ENCODE data around the gene FSTL3. TPM values are rescaled to one million over a fixed set of nuclear protein-coding genes. Genes with fewer than 3 reads are reported as not detected.

FSTL3 gene
- total and polyA plus RNA-seq, 12 donors = 87.4 to 464 (median 176) TPM

DNA sequence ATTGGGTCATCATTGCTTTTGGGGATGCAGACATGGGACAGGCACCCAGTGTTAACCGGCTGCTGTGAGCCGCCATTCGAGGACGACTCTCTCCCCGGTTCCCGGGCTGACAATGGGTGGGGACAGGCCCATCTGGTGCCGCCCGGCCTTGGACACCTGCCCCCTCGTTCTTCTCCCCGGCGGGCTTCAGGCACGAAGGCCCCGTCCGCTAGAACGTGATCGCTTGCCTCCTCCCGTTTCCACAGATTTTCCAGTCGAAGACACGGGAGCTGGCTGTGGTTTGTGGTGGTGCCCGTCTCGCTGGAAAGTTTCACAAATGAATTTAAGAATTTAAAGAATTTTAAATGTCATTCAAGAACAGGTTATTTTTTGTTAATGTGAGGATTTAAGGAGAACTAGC, 34.6 kb downstream of the FSTL3 start:
- TF ChIP-seq POLR2A (IDR thresholded peaks at IDR 0.05) = no peak
- TF ChIP-seq, protein P1, sequence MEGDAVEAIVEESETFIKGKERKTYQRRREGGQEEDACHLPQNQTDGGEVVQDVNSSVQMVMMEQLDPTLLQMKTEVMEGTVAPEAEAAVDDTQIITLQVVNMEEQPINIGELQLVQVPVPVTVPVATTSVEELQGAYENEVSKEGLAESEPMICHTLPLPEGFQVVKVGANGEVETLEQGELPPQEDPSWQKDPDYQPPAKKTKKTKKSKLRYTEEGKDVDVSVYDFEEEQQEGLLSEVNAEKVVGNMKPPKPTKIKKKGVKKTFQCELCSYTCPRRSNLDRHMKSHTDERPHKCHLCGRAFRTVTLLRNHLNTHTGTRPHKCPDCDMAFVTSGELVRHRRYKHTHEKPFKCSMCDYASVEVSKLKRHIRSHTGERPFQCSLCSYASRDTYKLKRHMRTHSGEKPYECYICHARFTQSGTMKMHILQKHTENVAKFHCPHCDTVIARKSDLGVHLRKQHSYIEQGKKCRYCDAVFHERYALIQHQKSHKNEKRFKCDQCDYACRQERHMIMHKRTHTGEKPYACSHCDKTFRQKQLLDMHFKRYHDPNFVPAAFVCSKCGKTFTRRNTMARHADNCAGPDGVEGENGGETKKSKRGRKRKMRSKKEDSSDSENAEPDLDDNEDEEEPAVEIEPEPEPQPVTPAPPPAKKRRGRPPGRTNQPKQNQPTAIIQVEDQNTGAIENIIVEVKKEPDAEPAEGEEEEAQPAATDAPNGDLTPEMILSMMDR (IDR thresholded peaks at IDR 0.05) = no peak
- WGBS, 4 donors = 58 to 82% (median 72%) methylated on average over 19 to 21 of the region's 21 CpGs
- H3K4me3 ChIP-seq = peak overlapping the region in 1 of 4 donors; percentile 87
- H3K9me3 ChIP-seq (replicated peaks in 1 of 3) = no peaks in the 10 kb centered on the region
- DNase-seq = no peak
- peak overlapping the region in 2 of 5 donors; percentile 80 to 85 for H3K27ac ChIP-seq
- H3K36me3 ChIP-seq (replicated peaks in 1 of 2) = no peaks in the 10 kb centered on the region
- peaks cover 0 to 4% of the 10 kb centered on the region in 2 donors for H3K4me1 ChIP-seq (replicated peaks in 1 of 2)
- no peaks in the 10 kb centered on the region for H3K27me3 ChIP-seq
- intact Hi-C loops (cut with DNase I) = no loop called here

DNA sequence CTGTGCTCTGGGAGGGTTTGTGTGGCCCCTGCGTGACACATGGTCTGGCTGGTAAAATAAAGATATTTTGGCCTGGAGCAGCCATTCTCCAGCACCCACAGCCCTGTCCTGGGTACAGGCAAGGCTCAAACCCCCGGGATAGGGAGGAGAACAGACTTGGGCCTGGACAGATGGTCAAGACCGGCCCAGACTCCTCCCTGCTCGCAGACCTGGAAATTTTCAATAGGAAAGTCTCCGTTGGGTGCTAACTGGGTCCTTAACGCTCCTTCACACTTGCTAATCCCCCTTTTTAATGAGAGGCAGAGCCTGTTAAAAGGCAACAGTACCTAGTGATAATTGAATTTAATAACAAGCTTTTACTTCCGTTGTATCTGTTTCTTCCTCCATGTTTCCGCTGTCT, 35.1 kb downstream of the FSTL3 start:
- DNase-seq = no peak
- Histone ChIP-seq H3K4me3 (no peak overlapping the region), H3K9me3 (replicated peaks in 1 of 3) (no peaks in the 10 kb centered on the region), H3K36me3 (replicated peaks in 1 of 2) (no peaks in the 10 kb centered on the region), H3K27ac (peak overlapping the region in 2 of 5 donors; percentile 55 to 80), H3K4me1 (replicated peaks in 1 of 2) (peaks cover 0 to 4% of the 10 kb centered on the region in 2 donors), H3K27me3 (no peaks in the 10 kb centered on the region)
- TF ChIP-seq POLR2A (IDR thresholded peaks at IDR 0.05) = no peak
- 71 to 87% (median 78%) methylated on average over 8 of the region's 8 CpGs for WGBS, 4 donors
- intact Hi-C loops (cut with DNase I) = no loop called here

DNA sequence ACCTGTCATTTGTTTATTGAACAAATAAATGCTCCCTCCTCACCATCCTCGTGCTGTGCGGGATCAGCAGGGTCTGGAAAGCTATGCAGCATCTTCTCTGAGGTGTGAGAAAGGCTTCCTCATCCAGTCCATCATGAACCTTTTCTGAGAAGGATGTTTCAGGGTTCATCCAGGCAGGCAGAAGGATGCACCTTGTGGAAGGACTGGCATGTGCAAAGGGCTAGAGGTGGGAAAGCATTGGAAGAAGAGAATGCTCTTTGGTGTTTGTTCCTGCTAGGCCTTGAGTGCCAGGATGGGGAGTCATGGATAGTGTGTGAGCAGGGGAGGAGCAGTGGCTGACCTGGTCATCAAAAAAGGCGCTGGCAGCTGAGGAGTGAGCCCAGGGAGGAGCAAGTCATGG, 39.2 kb downstream of the FSTL3 start:
- WGBS, 4 donors = 88 to 98% (median 97%) methylated on average over 3 of the region's 3 CpGs

DNA sequence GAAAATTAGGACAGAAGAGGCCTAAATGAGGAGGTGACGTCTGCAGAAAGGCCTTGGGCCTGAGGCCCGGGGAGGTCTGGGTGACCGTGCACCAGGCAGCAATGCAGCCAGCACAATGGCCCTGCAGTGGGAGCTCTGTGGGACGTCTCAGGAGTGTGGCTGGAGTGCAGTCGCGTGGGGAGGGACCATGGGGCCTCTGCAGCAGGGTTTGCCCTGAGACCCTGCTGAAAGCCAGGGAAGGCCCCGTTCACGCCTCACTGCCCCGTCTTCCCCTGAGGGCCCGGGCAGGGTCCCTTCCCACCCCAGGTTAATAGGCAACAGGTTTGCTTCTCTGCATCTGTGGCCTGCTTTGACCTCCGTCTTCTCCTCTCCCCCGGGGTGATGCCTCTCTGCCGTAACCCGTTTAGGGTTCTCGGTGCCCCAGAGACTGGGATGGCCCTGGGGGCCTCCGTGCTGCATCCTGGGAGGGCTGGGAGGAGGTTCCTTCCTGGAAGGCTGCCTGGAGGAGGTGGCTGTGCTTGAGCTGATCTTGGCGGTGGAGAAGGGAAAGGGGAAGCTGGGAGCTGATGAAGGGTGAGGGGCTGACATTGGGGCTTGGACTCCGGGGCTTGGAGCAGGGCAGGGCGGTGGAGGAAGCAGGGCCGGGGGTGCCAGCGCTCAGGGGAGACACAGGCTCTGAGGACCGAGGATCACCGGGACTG, 42.2 kb downstream of the FSTL3 start:
- DNase-seq = peak in 6 of 7 donors; percentile 65 to 80 (median 76)
- 31 to 44% (median 37%) methylated on average over 20 to 23 of the region's 23 CpGs for WGBS, 4 donors
- no peaks in the 10 kb centered on the region for H3K9me3 ChIP-seq (replicated peaks in 1 of 3)
- no peaks in the 10 kb centered on the region for H3K36me3 ChIP-seq (replicated peaks in 1 of 2)
- intact Hi-C loops (cut with DNase I) = no loop called here
- H3K4me1 ChIP-seq (replicated peaks in 1 of 2) = peaks cover 21 to 30% of the 10 kb centered on the region in 2 donors
- no peaks in the 10 kb centered on the region for H3K27me3 ChIP-seq
- peak in 1 of 2 donors; percentile 37 for TF ChIP-seq POLR2A (IDR thresholded peaks at IDR 0.05)
- TF ChIP-seq, protein P1 (IDR thresholded peaks at IDR 0.05) = no peak
- peak overlapping the region; percentile 30 to 95 (median 86) for H3K27ac ChIP-seq
- H3K4me3 ChIP-seq = no peak overlapping the region

More for the DNA sequence above, 39.2 kb downstream of the FSTL3 start:
- TF ChIP-seq POLR2A (IDR thresholded peaks at IDR 0.05) = no peak
- TF ChIP-seq, protein P1 (IDR thresholded peaks at IDR 0.05) = no peak
- Histone ChIP-seq H3K4me1 (replicated peaks in 1 of 2) (peaks cover 18 to 25% of the 10 kb centered on the region in 2 donors), H3K9me3 (replicated peaks in 1 of 3) (no peaks in the 10 kb centered on the region), H3K4me3 (no peak overlapping the region), H3K27me3 (no peaks in the 10 kb centered on the region), H3K36me3 (replicated peaks in 1 of 2) (no peaks in the 10 kb centered on the region), H3K27ac (no peak overlapping the region)
- DNase-seq = no peak
- intact Hi-C loops (cut with DNase I) = no loop called here
